Neural progenitor cell (in vitro differentiated cells): ENCODE results near the gene MAN2A1. TPM values are rescaled to one million over a fixed set of nuclear protein-coding genes. Genes with fewer than 3 reads are reported as not detected.
A peak's percentile ranks its signal among the peaks of the same experiment; 100 is the strongest.

Source experiments
- DNase-seq: peaks from one replicate; pipeline ENCODE4 v3.0.0-alpha.2; 2016; ENCODE audit warnings: low spot score
- H2AFZ ChIP-seq: fragments of 200-600 bp; sonication (generic); replicated peaks from 2 replicates; pipeline ENCODE4 v1.6.1; 2016; ENCODE audit warnings: antibody characterized with exemption
- H3F3A ChIP-seq: fragments of 200-600 bp; sonication (generic); 2 replicates; pipeline ENCODE4 v1.6.1; 2016; ENCODE audit warnings: antibody characterized with exemption, low read depth
- H3K27ac ChIP-seq: fragments of 200-600 bp; sonication (generic); 2 replicates; pipeline ENCODE4 v1.5.1; 2016; ENCODE audit warnings: mild to moderate bottlenecking
- H3K27me3 ChIP-seq: fragments of 200-600 bp; sonication (generic); 2 replicates; pipeline ENCODE4 v1.6.1; 2016; ENCODE audit warnings: mild to moderate bottlenecking, moderate library complexity
- H3K36me3 ChIP-seq: fragments of 200-600 bp; sonication (generic); 2 replicates; pipeline ENCODE4 v1.5.1; 2016
- H3K4me1 ChIP-seq: fragments of 200-600 bp; sonication (generic); 2 replicates; pipeline ENCODE4 v1.6.1; 2016; ENCODE audit warnings: mixed run types
- H3K4me2 ChIP-seq: fragments of 200-600 bp; sonication (generic); 2 replicates; pipeline ENCODE4 v1.6.1; 2016
- H3K4me3 ChIP-seq: fragments of 200-600 bp; sonication (generic); 2 replicates; pipeline ENCODE4 v1.5.1; 2016
- H3K79me2 ChIP-seq: fragments of 200-600 bp; sonication (generic); 2 replicates; pipeline ENCODE4 v1.6.1; 2016; ENCODE audit warnings: low read depth
- H3K9ac ChIP-seq: fragments of 200-600 bp; sonication (generic); 2 replicates; pipeline ENCODE4 v1.6.1; 2016
- H3K9me3 ChIP-seq: fragments of 200-600 bp; sonication (generic); 2 replicates; pipeline ENCODE4 v1.5.1; 2016; ENCODE audit warnings: low read depth
- H4K20me1 ChIP-seq: fragments of 200-600 bp; sonication (generic); 2 replicates; pipeline ENCODE4 v1.6.1; 2016; ENCODE audit warnings: low read depth
- H3K27ac Mint-ChIP-seq: 3 replicates; pipeline ENCODE4 v1.8.0; 2021; ENCODE audit warnings: mixed read lengths
- H3K27me3 Mint-ChIP-seq: 2 replicates; pipeline ENCODE4 v1.8.0; 2022; ENCODE audit warnings: low read depth, mild to moderate bottlenecking, inconsistent platforms, moderate library complexity, mixed read lengths; ENCODE audit not compliant: insufficient read depth
- H3K36me3 Mint-ChIP-seq: 3 replicates; pipeline ENCODE4 v1.8.0; 2021; ENCODE audit warnings: mixed read lengths
- H3K4me1 Mint-ChIP-seq: 3 replicates; pipeline ENCODE4 v1.8.0; 2021; ENCODE audit warnings: mixed read lengths
- H3K4me3 Mint-ChIP-seq: 3 replicates; pipeline ENCODE4 v1.8.0; 2021; ENCODE audit warnings: mild to moderate bottlenecking, moderate library complexity, mixed read lengths
- H3K9me3 Mint-ChIP-seq: 3 replicates; pipeline ENCODE4 v1.8.0; 2020; ENCODE audit warnings: mixed read lengths
- EZH2 ChIP-seq: fragments of 200-600 bp; sonication (generic); IDR thresholded peaks from 2 replicates; pipeline ENCODE4 v1.6.1; 2017; ENCODE audit warnings: antibody characterized with exemption, mild to moderate bottlenecking, moderate library complexity
- EZH2phosphoT487 ChIP-seq: fragments of 200-600 bp; sonication (generic); IDR thresholded peaks from 2 replicates; pipeline ENCODE4 v1.6.1; 2017; ENCODE audit warnings: antibody characterized with exemption
- total RNA-seq: library from RNA; depleted of rRNA; stranded (reverse); fragments of >200 nt; gene quantifications from 2 replicates; pipeline ENCODE4 v1.2.3, GENCODE V29; 2015; ENCODE audit warnings: low replicate concordance
- TF ChIP-seq, protein P1 (sequence below): fragments of 200-600 bp; sonication (generic); IDR thresholded peaks from 2 replicates; pipeline ENCODE4 v1.5.1; 2017; ENCODE audit warnings: antibody characterized with exemption, mild to moderate bottlenecking

Gene MAN2A1
- total RNA-seq, 1 donor from 2014 or later, result 130 TPM

DNA sequence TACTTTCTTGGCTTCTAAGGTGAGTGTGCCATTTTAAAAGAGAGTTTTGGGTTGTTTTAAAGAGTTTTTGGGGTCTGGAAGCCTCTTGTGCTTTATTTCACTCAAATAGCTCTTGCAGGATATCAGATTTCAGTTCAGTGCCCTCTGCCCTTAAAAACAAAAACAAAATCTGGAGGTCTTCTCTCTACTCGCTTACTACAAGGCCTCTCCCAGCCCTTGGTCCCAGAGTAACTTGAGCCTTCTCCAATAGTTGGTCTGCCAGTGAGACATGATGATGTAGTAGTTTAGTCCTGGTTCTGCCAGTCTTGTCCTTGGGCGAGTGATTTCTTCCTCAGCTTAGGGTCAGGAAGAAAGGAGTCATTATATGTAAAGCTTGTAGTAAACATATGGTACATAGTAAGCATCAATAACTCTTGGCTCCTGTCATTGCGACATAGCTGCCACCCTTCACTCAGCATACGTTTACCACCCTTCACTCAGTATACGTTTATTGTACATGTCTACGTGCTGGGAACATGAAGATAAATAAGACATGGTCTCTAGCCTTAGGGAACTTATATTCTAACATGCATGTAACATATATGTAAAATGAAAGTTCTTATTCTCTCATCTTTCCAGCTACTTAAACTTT is 147.6 kb downstream of the MAN2A1 start:
- no peak overlapping the region for H3K4me3 Mint-ChIP-seq
- peaks cover 18% of the 10 kb centered on the region for H3K4me1 Mint-ChIP-seq
- TF ChIP-seq EZH2, result no peak
- TF ChIP-seq EZH2phosphoT487, result no peak
- TF ChIP-seq, protein P1, sequence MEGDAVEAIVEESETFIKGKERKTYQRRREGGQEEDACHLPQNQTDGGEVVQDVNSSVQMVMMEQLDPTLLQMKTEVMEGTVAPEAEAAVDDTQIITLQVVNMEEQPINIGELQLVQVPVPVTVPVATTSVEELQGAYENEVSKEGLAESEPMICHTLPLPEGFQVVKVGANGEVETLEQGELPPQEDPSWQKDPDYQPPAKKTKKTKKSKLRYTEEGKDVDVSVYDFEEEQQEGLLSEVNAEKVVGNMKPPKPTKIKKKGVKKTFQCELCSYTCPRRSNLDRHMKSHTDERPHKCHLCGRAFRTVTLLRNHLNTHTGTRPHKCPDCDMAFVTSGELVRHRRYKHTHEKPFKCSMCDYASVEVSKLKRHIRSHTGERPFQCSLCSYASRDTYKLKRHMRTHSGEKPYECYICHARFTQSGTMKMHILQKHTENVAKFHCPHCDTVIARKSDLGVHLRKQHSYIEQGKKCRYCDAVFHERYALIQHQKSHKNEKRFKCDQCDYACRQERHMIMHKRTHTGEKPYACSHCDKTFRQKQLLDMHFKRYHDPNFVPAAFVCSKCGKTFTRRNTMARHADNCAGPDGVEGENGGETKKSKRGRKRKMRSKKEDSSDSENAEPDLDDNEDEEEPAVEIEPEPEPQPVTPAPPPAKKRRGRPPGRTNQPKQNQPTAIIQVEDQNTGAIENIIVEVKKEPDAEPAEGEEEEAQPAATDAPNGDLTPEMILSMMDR, result no peak
- H3K4me3 ChIP-seq, result no peak overlapping the region
- H3K27me3 Mint-ChIP-seq, result no peaks in the 10 kb centered on the region
- H3K9me3 Mint-ChIP-seq, result peaks cover 6% of the 10 kb centered on the region
- H3K36me3 ChIP-seq, result peaks cover 2% of the 10 kb centered on the region
- peak overlapping the region; percentile 31 for H3K4me2 ChIP-seq
- H3K79me2 ChIP-seq, result no peaks in the 10 kb centered on the region
- H3F3A ChIP-seq, result peaks cover 25% of the 10 kb centered on the region
- H4K20me1 ChIP-seq, result no peaks in the 10 kb centered on the region
- no peaks in the 10 kb centered on the region for H3K27me3 ChIP-seq
- no peak overlapping the region for H3K27ac ChIP-seq
- H3K4me1 ChIP-seq, result peaks cover 34% of the 10 kb centered on the region
- no peak overlapping the region for H2AFZ ChIP-seq
- H3K36me3 Mint-ChIP-seq, result peaks cover 51% of the 10 kb centered on the region
- peak overlapping the region; percentile 57 for H3K27ac Mint-ChIP-seq
- H3K9me3 ChIP-seq, result no peaks in the 10 kb centered on the region
- no peak overlapping the region for H3K9ac ChIP-seq
- no peak for DNase-seq

DNA sequence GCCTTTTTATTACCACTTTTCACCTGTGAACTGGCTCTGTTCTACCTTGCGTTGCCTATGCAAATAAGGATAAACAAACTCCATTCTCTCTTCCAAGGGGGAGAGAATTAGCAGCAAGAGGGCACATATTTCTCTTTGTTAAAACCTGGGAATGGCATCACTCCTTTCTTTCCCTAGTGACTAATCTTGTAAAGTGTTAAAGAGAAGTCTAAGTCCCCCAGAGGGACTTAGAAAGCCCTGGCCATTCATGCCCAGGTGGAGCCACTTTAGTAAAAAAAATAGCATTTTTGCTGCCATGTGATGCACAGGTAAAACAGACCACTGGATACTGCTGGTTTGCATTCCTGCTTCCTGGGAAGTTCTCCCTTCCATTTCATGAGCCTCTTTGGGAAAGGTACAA is 148.4 kb downstream of the MAN2A1 start:
- no peak overlapping the region for H3K27ac Mint-ChIP-seq
- no peaks in the 10 kb centered on the region for H3K27me3 Mint-ChIP-seq
- H3K4me3 ChIP-seq, result no peak overlapping the region
- no peaks in the 10 kb centered on the region for H4K20me1 ChIP-seq
- TF ChIP-seq EZH2phosphoT487 (peak; percentile 46), EZH2 (no peak)
- H3K27ac ChIP-seq, result no peak overlapping the region
- H3K79me2 ChIP-seq, result no peaks in the 10 kb centered on the region
- H3K4me2 ChIP-seq, result peak overlapping the region; percentile 31
- H3K4me1 Mint-ChIP-seq, result peaks cover 18% of the 10 kb centered on the region
- H3K9ac ChIP-seq, result no peak overlapping the region
- H2AFZ ChIP-seq, result no peak overlapping the region
- peaks cover 3% of the 10 kb centered on the region for H3K36me3 ChIP-seq
- peaks cover 34% of the 10 kb centered on the region for H3K4me1 ChIP-seq
- H3K9me3 Mint-ChIP-seq, result peaks cover 4% of the 10 kb centered on the region
- no peaks in the 10 kb centered on the region for H3K9me3 ChIP-seq
- H3K36me3 Mint-ChIP-seq, result peaks cover 53% of the 10 kb centered on the region
- peaks cover 25% of the 10 kb centered on the region for H3F3A ChIP-seq
- no peaks in the 10 kb centered on the region for H3K27me3 ChIP-seq
- H3K4me3 Mint-ChIP-seq, result no peak overlapping the region
- DNase-seq, result peak; percentile 54

DNA sequence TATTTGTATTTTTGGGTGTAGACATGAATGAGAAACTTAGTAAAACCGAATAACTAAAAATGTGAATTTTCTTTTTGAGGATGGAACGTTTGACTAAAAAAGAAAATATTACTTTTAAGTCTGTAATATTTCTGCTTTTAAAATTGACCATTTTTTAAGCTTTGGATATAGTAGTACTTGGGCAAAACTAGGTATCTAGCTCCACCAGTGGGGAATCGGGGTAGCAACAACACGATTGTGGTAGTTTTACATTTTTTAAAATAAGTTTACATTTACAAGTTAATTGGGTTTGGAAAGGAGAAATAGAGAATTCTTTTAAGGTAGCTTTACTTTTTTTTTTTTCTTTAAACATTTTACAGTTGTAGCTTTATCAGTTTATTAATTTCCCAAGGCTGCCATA is 154.4 kb downstream of the MAN2A1 start:
- no peak for TF ChIP-seq EZH2
- TF ChIP-seq, protein P1, result peak; percentile 38
- no peaks in the 10 kb centered on the region for H3K4me1 Mint-ChIP-seq
- H3K36me3 Mint-ChIP-seq, result peaks cover 58% of the 10 kb centered on the region
- H3K27ac ChIP-seq, result no peak overlapping the region
- no peaks in the 10 kb centered on the region for H3K79me2 ChIP-seq
- no peak overlapping the region for H3K4me3 Mint-ChIP-seq
- no peak overlapping the region for H3K4me2 ChIP-seq
- H3K27me3 Mint-ChIP-seq, result no peaks in the 10 kb centered on the region
- H3K9ac ChIP-seq, result no peak overlapping the region
- H3K4me3 ChIP-seq, result no peak overlapping the region
- peaks cover 29% of the 10 kb centered on the region for H3K36me3 ChIP-seq
- H3K27ac Mint-ChIP-seq, result no peak overlapping the region
- no peak overlapping the region for H2AFZ ChIP-seq
- no peaks in the 10 kb centered on the region for H3K4me1 ChIP-seq
- no peaks in the 10 kb centered on the region for H3K9me3 Mint-ChIP-seq
- H3K9me3 ChIP-seq, result no peaks in the 10 kb centered on the region
- no peaks in the 10 kb centered on the region for H3F3A ChIP-seq
- H4K20me1 ChIP-seq, result no peaks in the 10 kb centered on the region
- no peaks in the 10 kb centered on the region for H3K27me3 ChIP-seq
- no peak for DNase-seq

DNA sequence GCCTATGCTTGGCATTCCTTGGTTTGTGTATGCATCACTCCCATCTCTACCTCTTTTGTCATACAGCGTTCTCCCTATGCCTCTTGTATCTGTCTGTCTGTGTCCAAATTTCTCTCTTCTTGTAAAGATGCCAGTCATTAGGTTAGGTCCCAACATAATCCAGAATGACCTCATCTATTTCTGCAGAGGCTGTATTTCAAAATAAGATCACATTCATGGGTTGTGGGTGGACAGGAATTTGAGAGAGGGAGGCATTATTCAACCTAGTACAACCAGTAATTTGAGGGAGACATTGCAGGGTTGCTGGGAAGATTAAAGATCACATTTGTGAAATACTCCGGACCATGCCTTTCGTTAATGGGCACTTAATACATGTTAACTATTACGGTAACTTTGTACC is 155.0 kb downstream of the MAN2A1 start:
- H3K27ac ChIP-seq, result no peak overlapping the region
- no peaks in the 10 kb centered on the region for H3K4me1 ChIP-seq
- Mint-ChIP-seq H3K27me3 (no peaks in the 10 kb centered on the region), H3K4me3 (no peak overlapping the region), H3K4me1 (no peaks in the 10 kb centered on the region), H3K36me3 (peaks cover 61% of the 10 kb centered on the region), H3K9me3 (no peaks in the 10 kb centered on the region), H3K27ac (no peak overlapping the region)
- no peak overlapping the region for H3K4me2 ChIP-seq
- H3F3A ChIP-seq, result no peaks in the 10 kb centered on the region
- H3K4me3 ChIP-seq, result no peak overlapping the region
- H3K79me2 ChIP-seq, result no peaks in the 10 kb centered on the region
- H3K27me3 ChIP-seq, result no peaks in the 10 kb centered on the region
- H3K9me3 ChIP-seq, result no peaks in the 10 kb centered on the region
- H3K9ac ChIP-seq, result no peak overlapping the region
- H2AFZ ChIP-seq, result no peak overlapping the region
- no peak for DNase-seq
- TF ChIP-seq EZH2phosphoT487, result no peak
- TF ChIP-seq EZH2, result no peak
- TF ChIP-seq, protein P1, result no peak
- H4K20me1 ChIP-seq, result no peaks in the 10 kb centered on the region
- H3K36me3 ChIP-seq, result peaks cover 29% of the 10 kb centered on the region
